BE2C (cell line): ENCODE results near the gene CD9.

Experiments
- DNase-seq: peaks from one replicate; pipeline ENCODE4 v3.0.0-alpha.2; 2020
- H3K27me3 ChIP-seq: fragments of 250-450 bp; sonication (Bioruptor Pico); 2 replicates; pipeline ENCODE4 v1.5.1; 2020; ENCODE audit warnings: mild to moderate bottlenecking
- H3K36me3 ChIP-seq: fragments of 250-450 bp; sonication (Bioruptor Pico); 2 replicates; pipeline ENCODE4 v1.5.1; 2020; ENCODE audit warnings: mild to moderate bottlenecking
- H3K4me1 ChIP-seq: fragments of 250-450 bp; sonication (Bioruptor Pico); 2 replicates; pipeline ENCODE4 v1.5.1; 2020
- H3K4me3 ChIP-seq: 2 replicates; pipeline ENCODE4 v1.5.1; 2011; ENCODE audit warnings: low read depth, low read length
- H3K9me3 ChIP-seq: fragments of 250-450 bp; sonication (Bioruptor Pico); 2 replicates; pipeline ENCODE4 v1.5.1; 2020
- CTCF ChIP-seq: IDR thresholded peaks from 2 replicates; pipeline ENCODE4 v1.5.1; 2012; ENCODE audit warnings: mild to moderate bottlenecking, low read depth, low read length

CD9 gene

GRCh38 chr12:6234906-6235305 lies 34.7 kb downstream of the CD9 start:
- Histone ChIP-seq H3K36me3 (peaks cover 38% of the 10 kb centered on the region), H3K9me3 (no peaks in the 10 kb centered on the region), H3K4me1 (peaks cover 29% of the 10 kb centered on the region), H3K4me3 (no peak overlapping the region), H3K27me3 (no peaks in the 10 kb centered on the region)
- no peak for TF ChIP-seq CTCF
- no peak for DNase-seq

DNA sequence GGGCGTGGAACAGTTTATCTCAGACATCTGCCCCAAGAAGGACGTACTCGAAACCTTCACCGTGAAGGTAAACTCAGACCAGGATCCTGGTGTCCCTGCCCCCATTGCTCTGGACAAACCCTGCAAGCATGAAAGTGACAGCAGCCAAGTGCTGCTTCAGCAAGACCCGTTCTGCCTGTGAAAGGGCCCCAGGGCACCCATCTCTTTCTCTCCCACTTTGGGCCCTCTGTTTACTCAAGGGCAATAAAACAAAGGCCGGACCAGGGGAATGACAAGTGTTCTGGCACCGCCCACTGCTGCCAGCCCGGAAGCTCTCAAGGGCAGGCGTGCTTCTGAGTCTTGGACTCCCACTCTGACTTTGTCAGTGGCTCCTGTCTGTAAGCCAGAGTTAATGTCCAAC lies 35.3 kb downstream of the CD9 start:
- Histone ChIP-seq H3K36me3 (peaks cover 40% of the 10 kb centered on the region), H3K9me3 (no peaks in the 10 kb centered on the region), H3K4me1 (peaks cover 24% of the 10 kb centered on the region), H3K4me3 (no peak overlapping the region), H3K27me3 (no peaks in the 10 kb centered on the region)
- peak; percentile 55 for DNase-seq
- no peak for TF ChIP-seq CTCF

DNA sequence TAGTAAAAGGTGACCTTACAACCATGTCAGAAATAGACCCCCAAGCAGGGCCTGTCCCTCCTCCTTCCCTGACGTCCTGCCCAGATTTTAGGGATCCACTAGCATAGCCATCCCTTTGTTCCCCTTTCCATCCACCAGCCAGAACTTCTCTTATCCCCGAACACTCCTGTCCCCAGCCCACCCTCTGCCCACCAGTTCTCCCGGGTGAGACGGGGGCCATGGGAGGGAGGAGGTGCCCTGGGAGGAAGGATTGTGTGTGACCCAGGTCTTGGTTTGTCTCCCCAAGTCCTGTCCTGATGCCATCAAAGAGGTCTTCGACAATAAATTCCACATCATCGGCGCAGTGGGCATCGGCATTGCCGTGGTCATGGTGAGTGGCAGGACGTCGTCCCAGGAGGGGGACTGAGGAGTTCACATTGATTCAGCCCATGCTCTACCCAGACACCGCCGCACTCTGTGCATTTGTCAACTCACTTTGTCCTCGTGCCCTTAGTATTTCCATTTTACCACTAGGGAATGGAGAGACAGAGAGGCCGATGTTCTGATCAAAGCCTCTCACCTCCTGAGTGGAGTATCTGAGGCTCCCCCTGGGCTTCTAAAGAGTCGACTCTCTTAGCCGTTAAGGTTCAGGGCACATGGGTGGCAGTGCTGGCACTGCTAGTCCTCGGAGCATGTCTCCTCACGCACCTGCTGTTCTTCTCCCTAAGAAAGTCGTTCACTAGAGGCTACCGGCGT lies 35.9 kb downstream of the CD9 start:
- Histone ChIP-seq H3K4me3 (no peak overlapping the region), H3K36me3 (peaks cover 39% of the 10 kb centered on the region), H3K4me1 (peaks cover 21% of the 10 kb centered on the region), H3K9me3 (no peaks in the 10 kb centered on the region), H3K27me3 (no peaks in the 10 kb centered on the region)
- TF ChIP-seq CTCF, result no peak
- DNase-seq, result no peak

DNA sequence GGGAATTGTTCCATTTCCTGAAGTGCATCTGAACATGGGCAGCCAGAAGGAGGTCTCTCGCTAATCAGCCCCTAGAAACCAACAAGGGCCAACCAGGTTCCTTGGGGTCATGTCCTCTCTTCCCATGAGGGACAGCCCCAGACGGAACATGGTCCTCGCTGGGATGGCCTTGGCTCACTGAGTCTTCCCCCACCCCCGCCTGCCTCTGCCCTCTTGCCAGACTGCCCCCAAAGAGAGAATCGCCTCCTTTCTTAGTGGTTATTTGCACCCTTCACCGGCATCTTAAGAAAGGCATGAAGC lies 36.4 kb downstream of the CD9 start:
- no peak for TF ChIP-seq CTCF
- DNase-seq, result no peak
- H3K27me3 ChIP-seq, result no peaks in the 10 kb centered on the region
- H3K36me3 ChIP-seq, result peaks cover 39% of the 10 kb centered on the region
- no peaks in the 10 kb centered on the region for H3K9me3 ChIP-seq
- no peak overlapping the region for H3K4me3 ChIP-seq
- H3K4me1 ChIP-seq, result peaks cover 26% of the 10 kb centered on the region

GRCh38 chr12:6237830-6238229 lies 37.6 kb downstream of the CD9 start:
- Histone ChIP-seq H3K27me3 (no peaks in the 10 kb centered on the region), H3K36me3 (peaks cover 48% of the 10 kb centered on the region)

DNA sequence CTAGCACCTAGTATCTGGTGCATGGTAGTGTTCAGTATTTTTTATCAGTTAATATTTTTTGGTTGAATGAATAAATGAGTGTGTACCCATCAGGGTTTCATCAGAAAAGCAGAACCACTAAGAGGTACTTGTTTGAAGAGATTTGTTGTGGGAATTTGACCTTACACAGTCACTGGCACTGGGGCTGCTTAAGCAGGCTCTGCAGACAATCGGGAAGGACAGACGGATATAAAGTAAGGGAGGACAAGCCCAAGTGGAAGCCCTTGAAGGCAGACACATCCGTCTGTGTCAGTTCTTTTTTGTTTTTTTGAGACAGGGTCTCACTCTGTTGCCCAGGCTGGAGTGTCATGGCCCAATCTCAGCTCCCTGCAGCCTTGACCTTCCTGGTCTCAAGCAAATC lies 38.7 kb downstream of the CD9 start:
- H3K36me3 ChIP-seq, result peaks cover 48% of the 10 kb centered on the region

More at GRCh38 chr12:6237830-6238229, 37.6 kb downstream of the CD9 start:
- no peaks in the 10 kb centered on the region for H3K9me3 ChIP-seq
- no peak for DNase-seq
- no peak overlapping the region for H3K4me3 ChIP-seq
- no peak for TF ChIP-seq CTCF
- H3K4me1 ChIP-seq, result peaks cover 33% of the 10 kb centered on the region

More for the DNA sequence above, 38.7 kb downstream of the CD9 start:
- Histone ChIP-seq H3K4me1 (peaks cover 27% of the 10 kb centered on the region), H3K27me3 (no peaks in the 10 kb centered on the region), H3K4me3 (no peak overlapping the region), H3K9me3 (no peaks in the 10 kb centered on the region)
- no peak for DNase-seq
- no peak for TF ChIP-seq CTCF
